HepG2 (cell line): ENCODE results near the gene SPATA13. TPM values are rescaled to one million over a fixed set of nuclear protein-coding genes. Genes with fewer than 3 reads are reported as not detected.
A peak's percentile ranks its signal among the peaks of the same experiment; 100 is the strongest.

Experiments
- CHD4 ChIP-seq: fragments of 200-600 bp; sonication (generic); IDR thresholded peaks from 2 replicates; pipeline ENCODE4 v1.7.0; 2017; ENCODE audit warnings: mild to moderate bottlenecking, low read length, borderline replicate concordance
- HMG20B ChIP-seq: conservative IDR thresholded peaks from 2 replicates; pipeline ENCODE4 v1.6.1; 2016; ENCODE audit warnings: missing genetic modification reagents, missing compliant biosample characterization
- MAX ChIP-seq: IDR thresholded peaks from 2 replicates; pipeline ENCODE4 v1.6.1; 2012; ENCODE audit warnings: inconsistent platforms
- PPARG ChIP-seq: conservative IDR thresholded peaks from 2 replicates; pipeline ENCODE4 v1.6.1; 2016; ENCODE audit warnings: missing biosample characterization, missing genetic modification reagents
- RFX3 ChIP-seq: IDR thresholded peaks from 2 replicates; pipeline ENCODE4 v1.6.1; 2016; ENCODE audit warnings: missing biosample characterization, missing genetic modification reagents
- ZBTB46 ChIP-seq: sonication (generic); formaldehyde crosslinking; IDR thresholded peaks from 2 replicates; pipeline ENCODE4 v1.4.0; 2020; ENCODE audit warnings: mild to moderate bottlenecking, missing genetic modification reagents, borderline replicate concordance
- ZBTB49 ChIP-seq: sonication (generic); formaldehyde crosslinking; IDR thresholded peaks from 2 replicates; pipeline ENCODE4 v1.4.0; 2020; ENCODE audit warnings: missing genetic modification reagents, borderline replicate concordance
- ZFX ChIP-seq: sonication (generic); formaldehyde crosslinking; IDR thresholded peaks from 2 replicates; pipeline ENCODE4 v1.4.0; 2020; ENCODE audit warnings: mild to moderate bottlenecking, low read depth, missing genetic modification reagents, moderate library complexity
- ZNF234 ChIP-seq: sonication (generic); formaldehyde crosslinking; conservative IDR thresholded peaks from 2 replicates; pipeline ENCODE4 v1.5.1; 2020; ENCODE audit warnings: mild to moderate bottlenecking, missing genetic modification reagents
- ZNF557 ChIP-seq: sonication (generic); formaldehyde crosslinking; IDR thresholded peaks from 2 replicates; pipeline ENCODE4 v1.4.0; 2020; ENCODE audit warnings: missing genetic modification reagents
- ZNF615 ChIP-seq: sonication (generic); formaldehyde crosslinking; IDR thresholded peaks from 2 replicates; pipeline ENCODE4 v1.5.0; 2020; ENCODE audit warnings: mild to moderate bottlenecking, missing genetic modification reagents, borderline replicate concordance
- polyA plus RNA-seq, 8 experiments: library from polyadenylated mRNA; depleted of rRNA in 3 of 8; stranded (reverse) in 7 of 8; unstranded in 1 of 8; fragments of >200 nt; fragmentation: Illumina TruSeq in 4 of 8; extraction: Trizol in 4 of 8; gene quantifications; 2 replicates each; pipeline versions ENCODE4 v1.2.1 to v1.2.3, GENCODE V29; 2011 to 2016; ENCODE audit warnings: low read depth in 4 of 8, missing spikeins in 1 of 8, mixed read lengths in 1 of 8; ENCODE audit not compliant: insufficient read depth in 1 of 8
- total RNA-seq, 5 experiments: library from RNA; depleted of rRNA; stranded (reverse); fragments of >200 nt; fragmentation: Illumina TruSeq; extraction: Trizol; gene quantifications; 2 replicates each; pipeline ENCODE4 v1.2.3, GENCODE V29; 2016; ENCODE audit warnings: low read depth in 1 of 5
- TF ChIP-seq, protein P1 (sequence below): sonication (generic); formaldehyde crosslinking; IDR thresholded peaks from 2 replicates; pipeline ENCODE4 v1.4.0; 2020; ENCODE audit warnings: missing genetic modification reagents, borderline replicate concordance
- TF ChIP-seq, protein P2 (sequence below): fragments of 450-650 bp; IDR thresholded peaks from 2 replicates; pipeline ENCODE4 v1.6.1; 2017; ENCODE audit warnings: mild to moderate bottlenecking
- TF ChIP-seq, protein P3 (sequence below): conservative IDR thresholded peaks from 2 replicates; pipeline ENCODE4 v1.6.1; 2018; ENCODE audit warnings: missing genetic modification reagents

SPATA13 gene
- total and polyA plus RNA-seq, 2 of the 13 experiments (the other 11 are each of a cell fraction or from before 2014, with no cell fraction given): 11.3 to 14.2 TPM

GRCh38 chr13:24181991-24182702, 21.6 kb downstream of the SPATA13 start (continued):
- no peak for TF ChIP-seq ZNF557 (CRISPR knock-in tag)
- TF ChIP-seq ZFX (CRISPR knock-in tag): peak; percentile 31; the same call in 1 of the 2 replicates
- no peak for TF ChIP-seq HMG20B (CRISPR knock-in tag)
- TF ChIP-seq CHD4: peak; percentile 37; the same call in 1 of the 2 replicates
- TF ChIP-seq ZNF615: no peak
- TF ChIP-seq MAX: no peak
- no peak for TF ChIP-seq RFX3 (CRISPR knock-in tag)
- TF ChIP-seq ZBTB46: no peak
- TF ChIP-seq, protein P1, sequence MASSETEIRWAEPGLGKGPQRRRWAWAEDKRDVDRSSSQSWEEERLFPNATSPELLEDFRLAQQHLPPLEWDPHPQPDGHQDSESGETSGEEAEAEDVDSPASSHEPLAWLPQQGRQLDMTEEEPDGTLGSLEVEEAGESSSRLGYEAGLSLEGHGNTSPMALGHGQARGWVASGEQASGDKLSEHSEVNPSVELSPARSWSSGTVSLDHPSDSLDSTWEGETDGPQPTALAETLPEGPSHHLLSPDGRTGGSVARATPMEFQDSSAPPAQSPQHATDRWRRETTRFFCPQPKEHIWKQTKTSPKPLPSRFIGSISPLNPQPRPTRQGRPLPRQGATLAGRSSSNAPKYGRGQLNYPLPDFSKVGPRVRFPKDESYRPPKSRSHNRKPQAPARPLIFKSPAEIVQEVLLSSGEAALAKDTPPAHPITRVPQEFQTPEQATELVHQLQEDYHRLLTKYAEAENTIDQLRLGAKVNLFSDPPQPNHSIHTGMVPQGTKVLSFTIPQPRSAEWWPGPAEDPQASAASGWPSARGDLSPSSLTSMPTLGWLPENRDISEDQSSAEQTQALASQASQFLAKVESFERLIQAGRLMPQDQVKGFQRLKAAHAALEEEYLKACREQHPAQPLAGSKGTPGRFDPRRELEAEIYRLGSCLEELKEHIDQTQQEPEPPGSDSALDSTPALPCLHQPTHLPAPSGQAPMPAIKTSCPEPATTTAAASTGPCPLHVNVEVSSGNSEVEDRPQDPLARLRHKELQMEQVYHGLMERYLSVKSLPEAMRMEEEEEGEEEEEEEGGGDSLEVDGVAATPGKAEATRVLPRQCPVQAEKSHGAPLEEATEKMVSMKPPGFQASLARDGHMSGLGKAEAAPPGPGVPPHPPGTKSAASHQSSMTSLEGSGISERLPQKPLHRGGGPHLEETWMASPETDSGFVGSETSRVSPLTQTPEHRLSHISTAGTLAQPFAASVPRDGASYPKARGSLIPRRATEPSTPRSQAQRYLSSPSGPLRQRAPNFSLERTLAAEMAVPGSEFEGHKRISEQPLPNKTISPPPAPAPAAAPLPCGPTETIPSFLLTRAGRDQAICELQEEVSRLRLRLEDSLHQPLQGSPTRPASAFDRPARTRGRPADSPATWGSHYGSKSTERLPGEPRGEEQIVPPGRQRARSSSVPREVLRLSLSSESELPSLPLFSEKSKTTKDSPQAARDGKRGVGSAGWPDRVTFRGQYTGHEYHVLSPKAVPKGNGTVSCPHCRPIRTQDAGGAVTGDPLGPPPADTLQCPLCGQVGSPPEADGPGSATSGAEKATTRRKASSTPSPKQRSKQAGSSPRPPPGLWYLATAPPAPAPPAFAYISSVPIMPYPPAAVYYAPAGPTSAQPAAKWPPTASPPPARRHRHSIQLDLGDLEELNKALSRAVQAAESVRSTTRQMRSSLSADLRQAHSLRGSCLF: no peak
- TF ChIP-seq, protein P2, sequence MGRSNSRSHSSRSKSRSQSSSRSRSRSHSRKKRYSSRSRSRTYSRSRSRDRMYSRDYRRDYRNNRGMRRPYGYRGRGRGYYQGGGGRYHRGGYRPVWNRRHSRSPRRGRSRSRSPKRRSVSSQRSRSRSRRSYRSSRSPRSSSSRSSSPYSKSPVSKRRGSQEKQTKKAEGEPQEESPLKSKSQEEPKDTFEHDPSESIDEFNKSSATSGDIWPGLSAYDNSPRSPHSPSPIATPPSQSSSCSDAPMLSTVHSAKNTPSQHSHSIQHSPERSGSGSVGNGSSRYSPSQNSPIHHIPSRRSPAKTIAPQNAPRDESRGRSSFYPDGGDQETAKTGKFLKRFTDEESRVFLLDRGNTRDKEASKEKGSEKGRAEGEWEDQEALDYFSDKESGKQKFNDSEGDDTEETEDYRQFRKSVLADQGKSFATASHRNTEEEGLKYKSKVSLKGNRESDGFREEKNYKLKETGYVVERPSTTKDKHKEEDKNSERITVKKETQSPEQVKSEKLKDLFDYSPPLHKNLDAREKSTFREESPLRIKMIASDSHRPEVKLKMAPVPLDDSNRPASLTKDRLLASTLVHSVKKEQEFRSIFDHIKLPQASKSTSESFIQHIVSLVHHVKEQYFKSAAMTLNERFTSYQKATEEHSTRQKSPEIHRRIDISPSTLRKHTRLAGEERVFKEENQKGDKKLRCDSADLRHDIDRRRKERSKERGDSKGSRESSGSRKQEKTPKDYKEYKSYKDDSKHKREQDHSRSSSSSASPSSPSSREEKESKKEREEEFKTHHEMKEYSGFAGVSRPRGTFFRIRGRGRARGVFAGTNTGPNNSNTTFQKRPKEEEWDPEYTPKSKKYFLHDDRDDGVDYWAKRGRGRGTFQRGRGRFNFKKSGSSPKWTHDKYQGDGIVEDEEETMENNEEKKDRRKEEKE: no peak
- no peak for TF ChIP-seq PPARG (CRISPR knock-in tag)
- TF ChIP-seq ZNF234: no peak
- TF ChIP-seq ZBTB49 (CRISPR knock-in tag): no peak
- TF ChIP-seq, protein P3, sequence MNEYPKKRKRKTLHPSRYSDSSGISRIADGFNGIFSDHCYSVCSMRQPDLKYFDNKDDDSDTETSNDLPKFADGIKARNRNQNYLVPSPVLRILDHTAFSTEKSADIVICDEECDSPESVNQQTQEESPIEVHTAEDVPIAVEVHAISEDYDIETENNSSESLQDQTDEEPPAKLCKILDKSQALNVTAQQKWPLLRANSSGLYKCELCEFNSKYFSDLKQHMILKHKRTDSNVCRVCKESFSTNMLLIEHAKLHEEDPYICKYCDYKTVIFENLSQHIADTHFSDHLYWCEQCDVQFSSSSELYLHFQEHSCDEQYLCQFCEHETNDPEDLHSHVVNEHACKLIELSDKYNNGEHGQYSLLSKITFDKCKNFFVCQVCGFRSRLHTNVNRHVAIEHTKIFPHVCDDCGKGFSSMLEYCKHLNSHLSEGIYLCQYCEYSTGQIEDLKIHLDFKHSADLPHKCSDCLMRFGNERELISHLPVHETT (CRISPR knock-in tag): no peak
